Stimulated activated CD8-positive, alpha-beta memory T cell treated with anti-CD3 and anti-CD28 coated beads, Interleukin-4, amount 100 ng/mL, for 24 hours (primary cell): ENCODE results near the gene BEND3.
"Not testable (repeated sequence)": the region's sequence is repeated elsewhere in the genome, so short reads cannot be mapped to it uniquely, and the experiment has no call there.

Experiments
- DNase-seq: peaks from one replicate; pipeline ENCODE4 v3.0.0-alpha.2; 2020; ENCODE audit warnings: low read depth

The BEND3 gene

GRCh38 chr6:107032051-107032450 is 83.3 kb downstream of the BEND3 start:
- DNase-seq, result no peak

- DNase-seq, result no peak
Observed at GRCh38 chr6:107030151-107030550, 85.2 kb downstream of the BEND3 start.

GRCh38 chr6:107026965-107027364 is 88.3 kb downstream of the BEND3 start:
- no peak for DNase-seq

GRCh38 chr6:107021446-107022185 is 93.7 kb downstream of the BEND3 start:
- no peak for DNase-seq

- DNase-seq, result no peak
Observed at GRCh38 chr6:107020239-107020638, 95.1 kb downstream of the BEND3 start.

GRCh38 chr6:107019628-107020027 is 95.7 kb downstream of the BEND3 start:
- DNase-seq, result not testable (repeated sequence)

- no peak for DNase-seq
Observed at GRCh38 chr6:107019047-107019446, 96.3 kb downstream of the BEND3 start.
